Parathyroid adenoma (tissue), 2 donors: Measurements from ENCODE around the gene FILIP1.

Experiments
- H2AFZ ChIP-seq: fragments of 300-600 bp; sonication (generic); one replicate; pipeline ENCODE4 v1.7.0; 2017; ENCODE audit warnings: antibody characterized with exemption, mild to moderate bottlenecking
- H3K27ac ChIP-seq: fragments of 300-600 bp; sonication (generic); one replicate; pipeline ENCODE4 v1.7.0; 2017
- H3K27me3 ChIP-seq: fragments of 300-600 bp; sonication (generic); one replicate; pipeline ENCODE4 v1.7.0; 2017; ENCODE audit warnings: low read length; ENCODE audit not compliant: control insufficient read depth, insufficient read depth
- H3K36me3 ChIP-seq: fragments of 300-600 bp; sonication (generic); one replicate; pipeline ENCODE4 v1.7.0; 2017; ENCODE audit warnings: low read length; ENCODE audit not compliant: control insufficient read depth, insufficient read depth
- H3K4me1 ChIP-seq: fragments of 300-600 bp; sonication (generic); one replicate; pipeline ENCODE4 v1.7.0; 2017; ENCODE audit warnings: control low read depth
- H3K4me2 ChIP-seq: fragments of 300-600 bp; sonication (generic); one replicate; pipeline ENCODE4 v1.7.0; 2017; ENCODE audit warnings: low read length
- H3K4me3 ChIP-seq: fragments of 300-600 bp; sonication (generic); one replicate; pipeline ENCODE4 v1.7.0; 2017; ENCODE audit warnings: low read depth, low read length
- H3K79me2 ChIP-seq: fragments of 300-600 bp; sonication (generic); one replicate; pipeline ENCODE4 v1.7.0; 2017; ENCODE audit warnings: control low read depth
- H3K9ac ChIP-seq: fragments of 300-600 bp; sonication (generic); one replicate; pipeline ENCODE4 v1.7.0; 2017; ENCODE audit warnings: mild to moderate bottlenecking
- H3K9me3 ChIP-seq: fragments of 300-600 bp; sonication (generic); one replicate; pipeline ENCODE4 v1.7.0; 2017; ENCODE audit warnings: low read length; ENCODE audit not compliant: control insufficient read depth
- CTCF ChIP-seq: fragments of 300-600 bp; sonication (generic); IDR thresholded peaks from one replicate; pipeline ENCODE4 v1.7.0; 2017; ENCODE audit warnings: antibody characterized with exemption, mild to moderate bottlenecking
- donor health status: primary hyperparathyroidism.

The FILIP1 gene

GRCh38 chr6:75307364-75308004 is 186.1 kb downstream of the FILIP1 start:
- no peak overlapping the region for H3K27ac ChIP-seq
- no peaks in the 10 kb centered on the region for H3K36me3 ChIP-seq
- H2AFZ ChIP-seq: no peak overlapping the region
- H3K4me2 ChIP-seq: no peak overlapping the region
- no peak for TF ChIP-seq CTCF
- H3K79me2 ChIP-seq: no peaks in the 10 kb centered on the region
- H3K27me3 ChIP-seq: no peaks in the 10 kb centered on the region
- no peaks in the 10 kb centered on the region for H3K9me3 ChIP-seq
- H3K4me1 ChIP-seq: no peaks in the 10 kb centered on the region
- H3K4me3 ChIP-seq: no peak overlapping the region
- H3K9ac ChIP-seq: no peak overlapping the region

GRCh38 chr6:75306064-75306463 is 187.5 kb downstream of the FILIP1 start:
- Histone ChIP-seq H3K27ac (no peak overlapping the region), H3K4me2 (no peak overlapping the region), H2AFZ (no peak overlapping the region), H3K9ac (no peak overlapping the region), H3K36me3 (no peaks in the 10 kb centered on the region), H3K4me1 (no peaks in the 10 kb centered on the region), H3K9me3 (no peaks in the 10 kb centered on the region), H3K4me3 (no peak overlapping the region), H3K79me2 (no peaks in the 10 kb centered on the region), H3K27me3 (no peaks in the 10 kb centered on the region)
- no peak for TF ChIP-seq CTCF

- Histone ChIP-seq H3K79me2 (no peaks in the 10 kb centered on the region), H3K9me3 (no peaks in the 10 kb centered on the region), H3K27me3 (no peaks in the 10 kb centered on the region), H3K9ac (no peak overlapping the region), H3K36me3 (no peaks in the 10 kb centered on the region), H2AFZ (no peak overlapping the region), H3K4me2 (no peak overlapping the region), H3K4me3 (no peak overlapping the region), H3K4me1 (no peaks in the 10 kb centered on the region), H3K27ac (no peak overlapping the region)
- TF ChIP-seq CTCF: no peak
Observed at GRCh38 chr6:75305573-75305972, 188.0 kb downstream of the FILIP1 start.

GRCh38 chr6:75302280-75302679 is 191.3 kb downstream of the FILIP1 start:
- H3K27me3 ChIP-seq: no peaks in the 10 kb centered on the region
- H3K36me3 ChIP-seq: no peaks in the 10 kb centered on the region
- no peak overlapping the region for H3K9ac ChIP-seq
- H3K4me1 ChIP-seq: no peaks in the 10 kb centered on the region
- no peak overlapping the region for H3K27ac ChIP-seq
- H3K4me3 ChIP-seq: no peak overlapping the region
- no peak for TF ChIP-seq CTCF
- H3K9me3 ChIP-seq: no peaks in the 10 kb centered on the region
- H3K4me2 ChIP-seq: no peak overlapping the region
- no peak overlapping the region for H2AFZ ChIP-seq
- no peaks in the 10 kb centered on the region for H3K79me2 ChIP-seq

GRCh38 chr6:75301537-75301936 is 192.1 kb downstream of the FILIP1 start:
- H3K9ac ChIP-seq: no peak overlapping the region
- no peak overlapping the region for H3K27ac ChIP-seq
- H3K27me3 ChIP-seq: no peaks in the 10 kb centered on the region
- no peak overlapping the region for H2AFZ ChIP-seq
- TF ChIP-seq CTCF: no peak
- H3K36me3 ChIP-seq: no peaks in the 10 kb centered on the region
- H3K79me2 ChIP-seq: no peaks in the 10 kb centered on the region
- H3K4me1 ChIP-seq: no peaks in the 10 kb centered on the region
- H3K4me2 ChIP-seq: no peak overlapping the region
- H3K4me3 ChIP-seq: no peak overlapping the region
- H3K9me3 ChIP-seq: no peaks in the 10 kb centered on the region
